ENCODE results near the gene ELOVL5. TPM values are rescaled to one million over a fixed set of nuclear protein-coding genes. Genes with fewer than 3 reads are reported as not detected.

The ELOVL5 gene
- total and polyA plus RNA-seq, 2 donors (not counting 1 experiment from before 2014, with no cell fraction given): 128 to 144 TPM

DNA sequence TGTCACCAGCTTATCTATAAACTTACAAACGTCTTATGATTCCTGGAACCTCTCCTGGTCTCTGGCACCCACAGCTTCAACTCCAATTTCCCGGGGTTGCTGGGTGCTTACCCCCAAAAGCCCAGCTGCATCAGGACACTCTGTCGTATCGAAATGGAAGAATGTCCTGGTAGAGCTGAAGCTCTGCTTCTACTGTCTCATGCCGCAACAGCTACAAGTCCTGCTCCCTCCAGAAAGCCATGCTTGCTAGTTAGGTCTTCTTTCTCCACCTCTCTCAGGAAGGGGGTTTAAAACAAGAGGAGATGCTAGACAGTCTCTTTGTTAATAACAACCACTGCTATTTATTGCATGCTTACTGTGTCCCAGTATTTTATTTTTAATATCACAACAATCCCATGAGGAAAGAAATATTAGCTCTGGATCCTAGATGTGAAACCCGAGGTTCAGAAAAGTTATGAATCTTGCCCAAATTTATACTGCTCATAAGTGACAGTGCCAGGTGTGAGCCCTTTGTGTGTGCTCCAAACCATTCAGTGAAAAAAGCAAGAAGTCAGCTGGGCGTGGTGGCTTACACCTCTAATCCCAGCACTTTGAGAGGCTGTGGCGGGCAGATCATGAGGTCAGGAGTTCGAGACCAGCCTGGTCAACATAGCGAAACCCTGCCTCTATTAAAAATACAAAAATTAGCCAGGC lies 117.8 kb downstream of the ELOVL5 start:
- no peaks in the 10 kb centered on the region for H3K9me3 ChIP-seq (ENCODE audit: control extremely low read depth in 1 of 3, control insufficient read depth in 2 of 3, insufficient read depth in 1 of 3, low read length in 2 of 3)
- no peaks in the 10 kb centered on the region for H3K36me3 ChIP-seq (replicated peaks in 1 of 2; ENCODE audit: control extremely low read depth in 1 of 2, control insufficient read depth in 1 of 2, extremely low read depth in 1 of 2, insufficient read depth in 2 of 2, low read length in 1 of 2)
- H4K20me1 ChIP-seq (ENCODE audit: control insufficient read depth, insufficient read depth, low read length, poor library complexity, severe bottlenecking): no peaks in the 10 kb centered on the region
- ChIA-PET POLR2A (interaction anchor here (0.5 to 2.6 kb wide), 3 partner anchors 14 to 56 kb away, joined by 7 to 14 read pairs (median 8); no protein-coding TSS in a partner anchor), CTCF (interaction anchor here (0.6 to 2.4 kb wide), 10 partner anchors 13 to 254 kb away, joined by 3 to 14 read pairs (median 3); no protein-coding TSS in a partner anchor)
- H3K27me3 ChIP-seq (replicated peaks in 1 of 4; ENCODE audit: control extremely low read depth in 1 of 4, control insufficient read depth in 3 of 4, insufficient read depth in 4 of 4, low read length in 3 of 4): no peaks in the 10 kb centered on the region
- peak overlapping the region; percentile 44 for H3K4me2 ChIP-seq (replicated peaks; ENCODE audit: low read depth, low read length, poor library complexity, severe bottlenecking)
- no peaks in the 10 kb centered on the region for H3K27me3 Mint-ChIP-seq
- no peak for ATAC-seq (ENCODE audit: low read depth)
- intact Hi-C loops (cut with micrococcal nuclease): loop anchor here (1.0 to 2.0 kb wide), 4 partner anchors 9 to 234 kb away; no protein-coding TSS in a partner anchor
- TF ChIP-seq EZH2 (IDR thresholded peaks at IDR 0.05; ENCODE audit: borderline replicate concordance, insufficient read depth, low read depth, low read length, poor library complexity, severe bottlenecking): no peak
- TF ChIP-seq, protein P1, sequence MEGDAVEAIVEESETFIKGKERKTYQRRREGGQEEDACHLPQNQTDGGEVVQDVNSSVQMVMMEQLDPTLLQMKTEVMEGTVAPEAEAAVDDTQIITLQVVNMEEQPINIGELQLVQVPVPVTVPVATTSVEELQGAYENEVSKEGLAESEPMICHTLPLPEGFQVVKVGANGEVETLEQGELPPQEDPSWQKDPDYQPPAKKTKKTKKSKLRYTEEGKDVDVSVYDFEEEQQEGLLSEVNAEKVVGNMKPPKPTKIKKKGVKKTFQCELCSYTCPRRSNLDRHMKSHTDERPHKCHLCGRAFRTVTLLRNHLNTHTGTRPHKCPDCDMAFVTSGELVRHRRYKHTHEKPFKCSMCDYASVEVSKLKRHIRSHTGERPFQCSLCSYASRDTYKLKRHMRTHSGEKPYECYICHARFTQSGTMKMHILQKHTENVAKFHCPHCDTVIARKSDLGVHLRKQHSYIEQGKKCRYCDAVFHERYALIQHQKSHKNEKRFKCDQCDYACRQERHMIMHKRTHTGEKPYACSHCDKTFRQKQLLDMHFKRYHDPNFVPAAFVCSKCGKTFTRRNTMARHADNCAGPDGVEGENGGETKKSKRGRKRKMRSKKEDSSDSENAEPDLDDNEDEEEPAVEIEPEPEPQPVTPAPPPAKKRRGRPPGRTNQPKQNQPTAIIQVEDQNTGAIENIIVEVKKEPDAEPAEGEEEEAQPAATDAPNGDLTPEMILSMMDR (IDR thresholded peaks at IDR 0.05): no peak
- peak overlapping the region; percentile 97 for H3K27ac Mint-ChIP-seq
- no peaks in the 10 kb centered on the region for H3K79me2 ChIP-seq (ENCODE audit: control insufficient read depth, insufficient read depth, low read length)
- DNase-seq: no peak
- H3K9me3 Mint-ChIP-seq (ENCODE audit: insufficient read depth): no peaks in the 10 kb centered on the region
- H3K27ac ChIP-seq (ENCODE audit: low read length in 2 of 2): peak overlapping the region; percentile 67 to 79
- peaks cover 53 to 62% of the 10 kb centered on the region in 2 donors for H3K4me1 ChIP-seq (ENCODE audit: control insufficient read depth in 2 of 2, insufficient read depth in 2 of 2, low read length in 2 of 2)
- peak overlapping the region; percentile 71 for H3K4me3 Mint-ChIP-seq
- H2AFZ ChIP-seq (ENCODE audit: insufficient read depth, low read depth, low read length, poor library complexity, severe bottlenecking): no peak overlapping the region
- H3K4me3 ChIP-seq (ENCODE audit: control extremely low read depth in 1 of 5, extremely low read depth in 1 of 5, insufficient read depth in 1 of 5, low read depth in 2 of 5, low read length in 4 of 5): no peak overlapping the region
- no peak overlapping the region for H3K9ac ChIP-seq (ENCODE audit: low read length)
- WGBS (ENCODE audit: insufficient coverage): 87% methylated on average over 5 of the region's 10 CpGs
- H3K4me1 Mint-ChIP-seq: peaks cover 55% of the 10 kb centered on the region

DNA sequence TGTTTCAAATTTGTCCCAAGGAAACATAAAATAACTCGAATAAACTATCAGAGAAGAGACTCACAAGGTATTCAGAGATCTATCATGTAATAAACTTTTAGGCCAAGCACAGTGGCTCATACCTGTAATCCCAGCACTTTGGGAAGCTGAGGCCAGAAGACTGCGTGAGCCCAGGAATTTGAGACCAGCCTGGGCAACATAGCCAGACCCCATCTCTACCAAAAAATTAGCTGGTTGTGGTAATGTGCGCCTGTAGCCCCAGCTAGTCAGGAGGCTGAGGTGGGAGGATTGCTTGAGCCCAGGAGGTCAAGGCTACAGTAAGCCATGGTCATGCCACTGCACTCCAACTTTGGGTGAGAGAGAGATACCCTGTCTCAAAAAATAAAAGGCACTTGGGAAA lies 120.9 kb downstream of the ELOVL5 start:
- POLR2A ChIA-PET: no interaction called here
- no peaks in the 10 kb centered on the region for H3K27me3 ChIP-seq (replicated peaks in 1 of 4; ENCODE audit: control extremely low read depth in 1 of 4, control insufficient read depth in 3 of 4, insufficient read depth in 4 of 4, low read length in 3 of 4)
- no peak for ATAC-seq (ENCODE audit: low read depth)
- H3K36me3 ChIP-seq (replicated peaks in 1 of 2; ENCODE audit: control extremely low read depth in 1 of 2, control insufficient read depth in 1 of 2, extremely low read depth in 1 of 2, insufficient read depth in 2 of 2, low read length in 1 of 2): no peaks in the 10 kb centered on the region
- H3K4me1 ChIP-seq (ENCODE audit: control insufficient read depth in 2 of 2, insufficient read depth in 2 of 2, low read length in 2 of 2): peaks cover 37% of the 10 kb centered on the region in 2 donors
- intact Hi-C loops (cut with micrococcal nuclease): no loop called here
- no peak overlapping the region for H2AFZ ChIP-seq (ENCODE audit: insufficient read depth, low read depth, low read length, poor library complexity, severe bottlenecking)
- H3K4me2 ChIP-seq (replicated peaks; ENCODE audit: low read depth, low read length, poor library complexity, severe bottlenecking): no peak overlapping the region
- CTCF ChIA-PET: interaction anchor here (0.9 to 2.2 kb wide), 4 partner anchors 8 to 256 kb away, joined by 3 to 10 read pairs (median 3); no protein-coding TSS in a partner anchor
- TF ChIP-seq, protein P1 (IDR thresholded peaks at IDR 0.05): no peak
- TF ChIP-seq EZH2 (IDR thresholded peaks at IDR 0.05; ENCODE audit: borderline replicate concordance, insufficient read depth, low read depth, low read length, poor library complexity, severe bottlenecking): no peak
- H3K27me3 Mint-ChIP-seq: no peaks in the 10 kb centered on the region
- no peak overlapping the region for H3K4me3 ChIP-seq (ENCODE audit: control extremely low read depth in 1 of 5, extremely low read depth in 1 of 5, insufficient read depth in 1 of 5, low read depth in 2 of 5, low read length in 4 of 5)
- no peaks in the 10 kb centered on the region for H3K9me3 ChIP-seq (ENCODE audit: control extremely low read depth in 1 of 3, control insufficient read depth in 2 of 3, insufficient read depth in 1 of 3, low read length in 2 of 3)
- no peak overlapping the region for H3K4me3 Mint-ChIP-seq
- peak overlapping the region; percentile 3 for H3K27ac Mint-ChIP-seq
- no peaks in the 10 kb centered on the region for H3K9me3 Mint-ChIP-seq (ENCODE audit: insufficient read depth)
- DNase-seq: no peak
- H4K20me1 ChIP-seq (ENCODE audit: control insufficient read depth, insufficient read depth, low read length, poor library complexity, severe bottlenecking): no peaks in the 10 kb centered on the region
- 90% methylated on average over 2 of the region's 3 CpGs for WGBS (ENCODE audit: insufficient coverage)
- H3K9ac ChIP-seq (ENCODE audit: low read length): no peak overlapping the region
- H3K27ac ChIP-seq (ENCODE audit: low read length in 2 of 2): no peak overlapping the region
- no peaks in the 10 kb centered on the region for H3K79me2 ChIP-seq (ENCODE audit: control insufficient read depth, insufficient read depth, low read length)
- peaks cover 48% of the 10 kb centered on the region for H3K4me1 Mint-ChIP-seq
